T-helper 2 cell treated with Interferon-gamma antibody and Interleukin-4, amounts not matched to agents 5 μg/mL and 100 μg/mL, for 36 hours (primary cell): ENCODE results near the gene ZNF280D.

ENCODE experiments used
- DNase-seq: peaks from one replicate; pipeline ENCODE4 v3.0.0; 2021; ENCODE audit warnings: low spot score
- H3K27ac Mint-ChIP-seq: one replicate; pipeline ENCODE4 v1.8.0; 2021; ENCODE audit warnings: mild to moderate bottlenecking, mixed read lengths
- H3K27me3 Mint-ChIP-seq: one replicate; pipeline ENCODE4 v1.8.0; 2021; ENCODE audit warnings: low read depth, mixed read lengths
- H3K36me3 Mint-ChIP-seq: one replicate; pipeline ENCODE4 v1.8.0; 2021; ENCODE audit warnings: low read depth, mixed read lengths
- H3K4me1 Mint-ChIP-seq: one replicate; pipeline ENCODE4 v1.8.0; 2021; ENCODE audit warnings: low read depth, mixed read lengths
- H3K4me3 Mint-ChIP-seq: one replicate; pipeline ENCODE4 v1.8.0; 2022; ENCODE audit warnings: mild to moderate bottlenecking, moderate library complexity, mixed read lengths
- H3K9me3 Mint-ChIP-seq: one replicate; pipeline ENCODE4 v1.8.0; 2021; ENCODE audit warnings: mixed read lengths

The ZNF280D gene

DNA sequence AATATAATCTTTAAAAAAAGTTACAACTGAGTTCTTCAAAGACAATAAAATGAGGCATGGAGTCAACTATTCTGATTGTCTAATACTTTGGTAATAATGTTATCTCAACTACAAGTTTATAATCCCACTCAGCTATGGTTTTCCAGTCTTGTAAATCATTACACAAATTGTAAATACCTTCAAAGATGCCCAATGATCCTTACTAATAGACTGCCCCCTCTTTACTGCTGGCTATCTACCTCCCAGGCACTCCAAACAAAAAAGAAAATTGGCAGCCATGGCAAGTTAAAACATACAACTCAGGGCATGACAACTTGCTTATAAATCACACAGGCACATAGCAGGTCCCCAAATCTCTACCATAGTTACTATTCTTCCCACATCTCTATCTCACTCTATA is 58.5 kb downstream of the ZNF280D start:
- H3K27me3 Mint-ChIP-seq: no peaks in the 10 kb centered on the region
- H3K36me3 Mint-ChIP-seq: peaks cover 37% of the 10 kb centered on the region
- H3K4me1 Mint-ChIP-seq: peaks cover 14% of the 10 kb centered on the region
- no peak overlapping the region for H3K27ac Mint-ChIP-seq
- H3K4me3 Mint-ChIP-seq: no peak overlapping the region
- H3K9me3 Mint-ChIP-seq: no peaks in the 10 kb centered on the region
- no peak for DNase-seq

DNA sequence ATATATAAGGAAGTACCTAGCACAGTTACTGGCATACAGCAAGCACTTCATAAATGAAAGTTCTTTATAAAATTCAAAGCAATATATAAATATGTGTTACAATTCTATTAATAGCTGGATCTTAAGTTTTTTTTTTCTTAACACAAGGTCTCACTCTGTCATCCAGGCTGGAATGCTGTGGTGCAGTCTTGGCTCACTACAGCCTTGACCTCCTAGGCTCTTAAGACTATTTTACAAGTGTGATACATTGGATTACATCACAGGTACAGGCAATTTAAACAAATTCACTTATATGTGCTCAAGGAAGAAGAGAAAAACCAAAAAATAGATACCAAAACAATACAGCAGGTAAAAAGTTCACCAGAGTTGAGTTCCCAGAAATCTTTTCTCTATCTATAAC is 60.6 kb downstream of the ZNF280D start:
- DNase-seq: no peak
- Mint-ChIP-seq H3K27me3 (no peaks in the 10 kb centered on the region), H3K36me3 (peaks cover 37% of the 10 kb centered on the region)

DNA sequence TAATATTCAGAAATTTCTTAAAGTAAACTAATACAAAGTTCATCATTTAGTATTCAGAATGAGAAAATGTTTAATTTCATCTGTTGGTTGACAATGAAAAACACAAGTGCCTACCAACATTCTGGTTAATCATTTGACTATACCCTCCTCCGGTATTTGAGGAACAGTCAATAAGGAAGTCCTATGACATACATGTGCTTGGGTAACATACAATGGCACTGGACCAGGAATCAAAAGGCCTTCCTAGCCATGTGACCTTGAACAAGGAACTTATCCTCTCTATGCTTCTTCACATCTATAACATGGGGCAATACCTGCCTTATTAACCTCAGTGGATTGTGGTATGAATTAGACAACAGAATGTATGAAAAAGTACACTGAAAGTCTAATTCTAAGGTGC is 65.8 kb downstream of the ZNF280D start:
- DNase-seq: no peak
- Mint-ChIP-seq H3K27me3 (no peaks in the 10 kb centered on the region), H3K4me1 (peaks cover 9% of the 10 kb centered on the region), H3K36me3 (peaks cover 41% of the 10 kb centered on the region), H3K27ac (no peak overlapping the region), H3K9me3 (no peaks in the 10 kb centered on the region), H3K4me3 (no peak overlapping the region)

More for the DNA sequence above, 60.6 kb downstream of the ZNF280D start:
- Mint-ChIP-seq H3K4me1 (peaks cover 14% of the 10 kb centered on the region), H3K4me3 (no peak overlapping the region), H3K27ac (no peak overlapping the region), H3K9me3 (no peaks in the 10 kb centered on the region)

- Mint-ChIP-seq H3K4me1 (peaks cover 21% of the 10 kb centered on the region), H3K4me3 (no peak overlapping the region), H3K36me3 (peaks cover 49% of the 10 kb centered on the region), H3K27me3 (no peaks in the 10 kb centered on the region), H3K9me3 (peaks cover 4% of the 10 kb centered on the region), H3K27ac (no peak overlapping the region)
- DNase-seq: no peak
These were observed 72.4 kb downstream of the ZNF280D start for GRCh38 chr15:56660943-56661342.

GRCh38 chr15:56659197-56659596 is 74.1 kb downstream of the ZNF280D start:
- Mint-ChIP-seq H3K27me3 (no peaks in the 10 kb centered on the region), H3K9me3 (peaks cover 4% of the 10 kb centered on the region), H3K4me1 (peaks cover 23% of the 10 kb centered on the region), H3K4me3 (no peak overlapping the region), H3K36me3 (peaks cover 39% of the 10 kb centered on the region), H3K27ac (no peak overlapping the region)
- DNase-seq: no peak

DNA sequence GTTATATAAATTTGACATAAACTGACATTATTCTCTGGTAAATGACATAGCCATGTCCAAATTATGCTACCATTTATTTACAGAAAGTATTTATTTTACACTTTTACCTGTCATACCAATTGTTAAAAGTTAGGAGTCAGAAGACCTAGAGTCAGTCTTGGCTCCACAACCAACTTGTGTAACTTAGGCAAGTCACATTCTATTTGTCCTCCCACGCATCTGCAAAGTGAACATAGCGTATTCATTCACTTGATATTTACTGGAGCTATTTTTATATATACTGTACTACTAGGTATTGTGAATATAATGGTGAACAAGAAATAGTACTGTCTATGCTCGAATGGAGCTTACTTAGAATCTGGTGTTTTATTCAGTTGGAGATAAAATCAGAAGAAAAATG is 78.7 kb downstream of the ZNF280D start:
- Mint-ChIP-seq H3K27ac (no peak overlapping the region), H3K4me3 (no peak overlapping the region), H3K36me3 (peaks cover 30% of the 10 kb centered on the region), H3K27me3 (no peaks in the 10 kb centered on the region), H3K9me3 (peaks cover 4% of the 10 kb centered on the region), H3K4me1 (peaks cover 17% of the 10 kb centered on the region)
- DNase-seq: no peak

GRCh38 chr15:56654216-56654615 is 79.1 kb downstream of the ZNF280D start:
- Mint-ChIP-seq H3K9me3 (peaks cover 4% of the 10 kb centered on the region), H3K4me1 (peaks cover 15% of the 10 kb centered on the region), H3K36me3 (peaks cover 30% of the 10 kb centered on the region), H3K27ac (no peak overlapping the region), H3K4me3 (no peak overlapping the region), H3K27me3 (no peaks in the 10 kb centered on the region)
- DNase-seq: no peak

GRCh38 chr15:56653787-56654186 is 79.5 kb downstream of the ZNF280D start:
- H3K4me3 Mint-ChIP-seq: no peak overlapping the region
- no peaks in the 10 kb centered on the region for H3K27me3 Mint-ChIP-seq
- peaks cover 31% of the 10 kb centered on the region for H3K36me3 Mint-ChIP-seq
- H3K27ac Mint-ChIP-seq: no peak overlapping the region
- H3K4me1 Mint-ChIP-seq: peaks cover 13% of the 10 kb centered on the region
- DNase-seq: no peak
- peaks cover 4% of the 10 kb centered on the region for H3K9me3 Mint-ChIP-seq

DNA sequence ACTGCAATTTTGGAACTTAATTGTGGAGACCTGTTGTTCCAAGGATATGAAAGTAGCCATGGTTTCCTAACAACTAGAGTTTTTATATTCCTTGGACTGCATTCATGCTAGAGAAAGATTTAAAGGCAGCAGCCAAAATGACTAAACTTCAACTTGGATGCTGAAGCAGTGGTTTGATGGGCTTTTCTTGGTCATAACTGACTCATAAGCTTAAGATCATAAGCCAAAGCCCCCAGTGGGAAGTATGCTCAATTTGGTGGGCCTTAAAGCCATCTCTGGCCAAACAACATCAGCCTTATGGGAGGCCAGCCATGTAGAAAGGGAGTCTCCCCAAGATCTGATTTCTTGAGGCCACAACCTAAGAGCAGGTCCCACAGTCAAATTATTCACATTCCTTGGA is 80.2 kb downstream of the ZNF280D start:
- Mint-ChIP-seq H3K9me3 (peaks cover 4% of the 10 kb centered on the region), H3K4me3 (no peak overlapping the region), H3K27me3 (no peaks in the 10 kb centered on the region), H3K27ac (no peak overlapping the region), H3K4me1 (peaks cover 13% of the 10 kb centered on the region), H3K36me3 (peaks cover 29% of the 10 kb centered on the region)
- no peak for DNase-seq

GRCh38 chr15:56648311-56648710 is 85.0 kb downstream of the ZNF280D start:
- Mint-ChIP-seq H3K9me3 (no peaks in the 10 kb centered on the region), H3K27ac (no peak overlapping the region), H3K4me3 (no peak overlapping the region), H3K36me3 (peaks cover 12% of the 10 kb centered on the region), H3K4me1 (no peaks in the 10 kb centered on the region), H3K27me3 (no peaks in the 10 kb centered on the region)
- no peak for DNase-seq

GRCh38 chr15:56640549-56640948 is 92.8 kb downstream of the ZNF280D start:
- DNase-seq: no peak
- Mint-ChIP-seq H3K27ac (no peak overlapping the region), H3K9me3 (no peaks in the 10 kb centered on the region), H3K27me3 (no peaks in the 10 kb centered on the region), H3K4me3 (no peak overlapping the region), H3K36me3 (peaks cover 2% of the 10 kb centered on the region), H3K4me1 (peaks cover 4% of the 10 kb centered on the region)

DNA sequence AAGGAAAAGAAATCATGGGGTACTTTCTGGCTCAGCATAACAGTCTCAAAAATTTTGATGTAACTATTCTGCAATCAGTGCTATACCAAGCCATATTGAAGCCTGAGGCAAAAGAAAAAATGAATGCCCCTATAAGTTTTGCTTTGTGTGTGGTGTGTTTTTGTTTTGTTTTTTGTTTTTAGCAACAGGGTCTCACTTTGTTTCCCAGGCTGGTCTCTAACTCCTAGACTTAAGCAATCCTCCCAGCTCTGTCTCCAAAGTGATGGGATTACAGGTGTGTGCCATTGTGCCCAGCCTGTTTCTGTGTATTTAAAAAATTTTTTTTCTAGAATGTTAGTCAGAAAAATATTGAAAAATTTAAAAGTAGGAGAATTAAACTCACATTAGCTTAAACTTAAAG is 93.2 kb downstream of the ZNF280D start:
- H3K36me3 Mint-ChIP-seq: peaks cover 2% of the 10 kb centered on the region
- H3K4me1 Mint-ChIP-seq: peaks cover 4% of the 10 kb centered on the region
- H3K27ac Mint-ChIP-seq: no peak overlapping the region

DNA sequence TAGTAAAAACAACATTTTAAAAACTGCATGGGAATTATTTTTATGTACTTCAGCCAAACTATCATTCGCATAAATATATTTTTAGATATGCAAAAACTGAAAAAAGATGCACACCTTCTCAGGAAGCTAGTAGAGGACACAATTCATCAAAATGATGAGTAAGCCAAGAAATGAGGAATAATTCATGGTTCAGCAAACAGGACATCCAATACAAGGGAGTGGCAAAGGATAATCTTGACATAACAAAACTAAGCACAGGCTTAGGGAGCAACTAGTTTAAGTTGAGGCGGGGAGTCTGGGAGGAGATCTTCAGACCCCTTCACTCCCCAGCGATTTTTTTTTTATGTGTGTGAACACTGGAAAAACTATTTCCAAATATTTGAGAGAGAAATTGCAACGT is 93.7 kb downstream of the ZNF280D start:
- Mint-ChIP-seq H3K27ac (no peak overlapping the region), H3K9me3 (no peaks in the 10 kb centered on the region), H3K36me3 (peaks cover 2% of the 10 kb centered on the region), H3K4me3 (no peak overlapping the region), H3K27me3 (no peaks in the 10 kb centered on the region), H3K4me1 (peaks cover 4% of the 10 kb centered on the region)
- DNase-seq: no peak

More for the DNA sequence above, 93.2 kb downstream of the ZNF280D start:
- no peak overlapping the region for H3K4me3 Mint-ChIP-seq
- no peaks in the 10 kb centered on the region for H3K9me3 Mint-ChIP-seq
- no peaks in the 10 kb centered on the region for H3K27me3 Mint-ChIP-seq
- DNase-seq: no peak

GRCh38 chr15:56631765-56632164 is 101.5 kb downstream of the ZNF280D start:
- DNase-seq: no peak
- Mint-ChIP-seq H3K9me3 (no peaks in the 10 kb centered on the region), H3K27ac (peak overlapping the region; percentile 8), H3K36me3 (peaks cover 8% of the 10 kb centered on the region), H3K27me3 (no peaks in the 10 kb centered on the region), H3K4me1 (peaks cover 15% of the 10 kb centered on the region), H3K4me3 (no peak overlapping the region)

GRCh38 chr15:56628893-56629532 is 104.3 kb downstream of the ZNF280D start:
- Mint-ChIP-seq H3K4me1 (peaks cover 11% of the 10 kb centered on the region), H3K4me3 (no peak overlapping the region), H3K36me3 (peaks cover 8% of the 10 kb centered on the region), H3K27ac (no peak overlapping the region), H3K27me3 (no peaks in the 10 kb centered on the region), H3K9me3 (no peaks in the 10 kb centered on the region)
- no peak for DNase-seq
